NCI-H1417 (cell line): ENCODE measurements around the gene KLF17.

Source experiments
- DNase-seq, 3 experiments: peaks; one replicate each; lab custom pipeline; 2025; lab: John Stamatoyannopoulos, UW

The KLF17 gene

GRCh38 chr1:44118682-44119081 is at the start of gene KLF17:
KLF17 (plus strand) TSS chr1:44118821; CDS start chr1:44118908, 87 bp downstream.
- no peak for DNase-seq

GRCh38 chr1:44071461-44071860 is 47.2 kb upstream of the KLF17 start:
- no peak for DNase-seq

- no peak for DNase-seq
Observed at GRCh38 chr1:44072204-44072603, 46.4 kb upstream of the KLF17 start.

- DNase-seq = no peak
Observed at GRCh38 chr1:44072821-44073220, 45.8 kb upstream of the KLF17 start.

GRCh38 chr1:44073528-44073927 is 45.1 kb upstream of the KLF17 start:
- DNase-seq = no peak

GRCh38 chr1:44074415-44074814 is 44.2 kb upstream of the KLF17 start:
- DNase-seq = no peak

- peak in 1 of 3 experiments; percentile 12 for DNase-seq
Observed at GRCh38 chr1:44076066-44076465, 42.6 kb upstream of the KLF17 start.

GRCh38 chr1:44077421-44077820 is 41.2 kb upstream of the KLF17 start:
- no peak for DNase-seq

GRCh38 chr1:44078104-44078503 is 40.5 kb upstream of the KLF17 start:
- DNase-seq = no peak

- DNase-seq = no peak
Observed at GRCh38 chr1:44079566-44079965, 39.1 kb upstream of the KLF17 start.

- DNase-seq = no peak
Observed at GRCh38 chr1:44084998-44085675, 33.5 kb upstream of the KLF17 start.

GRCh38 chr1:44086692-44087474 is 31.7 kb upstream of the KLF17 start:
- DNase-seq = peak; percentile 71 to 97 (median 73)

GRCh38 chr1:44089371-44090048 is 29.1 kb upstream of the KLF17 start:
- peak in 2 of 3 experiments; percentile 32 to 75 for DNase-seq

GRCh38 chr1:44090429-44091252 is 28.0 kb upstream of the KLF17 start:
- no peak for DNase-seq

GRCh38 chr1:44094047-44094446 is 24.6 kb upstream of the KLF17 start:
- no peak for DNase-seq

- no peak for DNase-seq
Observed at GRCh38 chr1:44100183-44100868, 18.3 kb upstream of the KLF17 start.

GRCh38 chr1:44101328-44101727 is 17.3 kb upstream of the KLF17 start:
- no peak for DNase-seq

GRCh38 chr1:44103270-44104131 is 15.1 kb upstream of the KLF17 start:
- DNase-seq = no peak

GRCh38 chr1:44105810-44106209 is 12.8 kb upstream of the KLF17 start:
- no peak for DNase-seq

- DNase-seq = no peak
Observed at GRCh38 chr1:44108241-44108640, 10.4 kb upstream of the KLF17 start.
